A549 (cell line): Measurements from ENCODE around the gene IL21.
A peak's percentile ranks its signal among the peaks of the same experiment; 100 is the strongest.

Experiments
- CTCF ChIP-seq: fragments of >200 bp; sonication (Bioruptor Twin); formaldehyde crosslinking; IDR thresholded peaks from 3 replicates; pipeline ENCODE4 v1.5.1; 2016
- EP300 ChIP-seq, 2 experiments: fragments of >200 bp; sonication (Bioruptor Twin); formaldehyde crosslinking; IDR thresholded peaks; 2 replicates in 1 of 2; 3 replicates in 1 of 2; pipeline ENCODE4 v1.6.1; 2016 to 2017
- POLR2A ChIP-seq: IDR thresholded peaks from 2 replicates; pipeline ENCODE4 v1.6.1; 2012; ENCODE audit warnings: mild to moderate bottlenecking, low read length
- RAD21 ChIP-seq, 2 experiments: fragments of >200 bp in 1 of 2; sonication (Bioruptor Twin) in 1 of 2; formaldehyde crosslinking in 1 of 2; IDR thresholded peaks in 1 of 2; conservative IDR thresholded peaks in 1 of 2; 2 replicates in 1 of 2; 3 replicates in 1 of 2; pipeline ENCODE4 v1.6.1; 2012 to 2018; ENCODE audit warnings: inconsistent platforms in 1 of 2
- RCOR1 ChIP-seq: fragments of 150-350 bp; IDR thresholded peaks from 2 replicates; pipeline ENCODE4 v1.6.1; 2014; ENCODE audit warnings: antibody characterized with exemption, low read length, low read depth
- RFX5 ChIP-seq: fragments of 450-650 bp; IDR thresholded peaks from 2 replicates; pipeline ENCODE4 v1.7.1; 2014; ENCODE audit warnings: antibody characterized with exemption, mild to moderate bottlenecking, moderate library complexity
- SMC3 ChIP-seq: fragments of >200 bp; sonication (Bioruptor Twin); formaldehyde crosslinking; IDR thresholded peaks from 3 replicates; pipeline ENCODE4 v1.6.1; 2018; ENCODE audit warnings: inconsistent platforms
- SREBF2 ChIP-seq: fragments of 450-650 bp; IDR thresholded peaks from 2 replicates; pipeline ENCODE4 v1.6.1; 2014; ENCODE audit warnings: mild to moderate bottlenecking, moderate library complexity

- TF ChIP-seq CTCF = peak; percentile 57
- peak; percentile 64 to 72 for TF ChIP-seq RAD21 (conservative IDR thresholded peaks at IDR 0.05 in 1 of 2, IDR thresholded peaks at IDR 0.05 in 1 of 2)
- TF ChIP-seq POLR2A = no peak
- TF ChIP-seq SREBF2 = no peak
- TF ChIP-seq RCOR1 = no peak
- TF ChIP-seq EP300 (IDR thresholded peaks at IDR 0.05) = no peak
- no peak for TF ChIP-seq RFX5
- TF ChIP-seq SMC3 = peak; percentile 61; the same call in 2 of the 3 replicates
Observed at GRCh38 chr4:122602277-122603142, 18.4 kb downstream of the IL21 start.
